SK-N-SH treated with all-trans-retinoic acid at 6 μM for 48 hours (cell line): ENCODE data around the gene SLC2A8.

Source experiments
- ARNTL ChIP-seq: fragments of 450-650 bp; formaldehyde crosslinking; IDR thresholded peaks from 2 replicates; pipeline ENCODE4 v1.5.0; 2020; ENCODE audit warnings: low read depth, mild to moderate bottlenecking, moderate library complexity, borderline replicate concordance
- BACH2 ChIP-seq: fragments of 250-450 bp; sonication (Bioruptor Pico); IDR thresholded peaks from 2 replicates; pipeline ENCODE4 v1.9.0; 2021; ENCODE audit warnings: mild to moderate bottlenecking, borderline replicate concordance
- CSDC2 ChIP-seq: fragments of 250-450 bp; sonication (Bioruptor Pico); IDR thresholded peaks from 2 replicates; pipeline ENCODE4 v1.5.0; 2020; ENCODE audit warnings: mild to moderate bottlenecking, moderate library complexity
- OSR1 ChIP-seq: fragments of 250-450 bp; sonication (Bioruptor Pico); IDR thresholded peaks from 2 replicates; pipeline ENCODE4 v1.8.0; 2022; ENCODE audit warnings: moderate library complexity, mild to moderate bottlenecking, inconsistent platforms
- PATZ1 ChIP-seq: fragments of 250-450 bp; sonication (Bioruptor Pico); IDR thresholded peaks from 2 replicates; pipeline ENCODE4 v1.8.0; 2020; ENCODE audit warnings: mild to moderate bottlenecking, moderate library complexity, borderline replicate concordance
- POU6F1 ChIP-seq: fragments of 250-450 bp; sonication (Bioruptor Pico); IDR thresholded peaks from 2 replicates; pipeline ENCODE4 v1.8.0; 2021; ENCODE audit warnings: low read depth, mild to moderate bottlenecking, moderate library complexity, borderline replicate concordance
- PPARA ChIP-seq: fragments of 250-450 bp; sonication (Bioruptor Pico); IDR thresholded peaks from 2 replicates; pipeline ENCODE4 v1.5.0; 2020; ENCODE audit warnings: mild to moderate bottlenecking, borderline replicate concordance
- SNAI2 ChIP-seq: fragments of 250-450 bp; sonication (Bioruptor Pico); IDR thresholded peaks from 2 replicates; pipeline ENCODE4 v1.5.0; 2020; ENCODE audit warnings: mild to moderate bottlenecking, moderate library complexity
- TOX ChIP-seq: fragments of 250-450 bp; sonication (Bioruptor Pico); IDR thresholded peaks from 2 replicates; pipeline ENCODE4 v1.8.0; 2021; ENCODE audit warnings: mild to moderate bottlenecking, moderate library complexity, borderline replicate concordance
- TSHZ2 ChIP-seq: fragments of 250-450 bp; sonication (Bioruptor Pico); IDR thresholded peaks from 2 replicates; pipeline ENCODE4 v1.5.0; 2020; ENCODE audit warnings: mild to moderate bottlenecking, moderate library complexity
- ZFP3 ChIP-seq: fragments of 250-450 bp; sonication (Bioruptor Pico); IDR thresholded peaks from 2 replicates; pipeline ENCODE4 v1.5.0; 2020; ENCODE audit warnings: mild to moderate bottlenecking, moderate library complexity
- TF ChIP-seq, protein P1 (sequence below): fragments of 250-450 bp; sonication (Bioruptor Pico); IDR thresholded peaks from 2 replicates; pipeline ENCODE4 v1.5.1; 2020; ENCODE audit warnings: low read depth, mild to moderate bottlenecking, moderate library complexity

- TF ChIP-seq PATZ1 (CRISPR knock-in tag): no peak
- TF ChIP-seq PPARA (CRISPR knock-in tag): no peak
- no peak for TF ChIP-seq POU6F1
- no peak for TF ChIP-seq ARNTL (CRISPR knock-in tag)
- no peak for TF ChIP-seq CSDC2
- TF ChIP-seq BACH2: no peak
- no peak for TF ChIP-seq ZFP3 (CRISPR knock-in tag)
- TF ChIP-seq TOX (CRISPR knock-in tag): no peak
- TF ChIP-seq TSHZ2 (CRISPR knock-in tag): no peak
- TF ChIP-seq SNAI2 (CRISPR knock-in tag): no peak
- TF ChIP-seq, protein P1, sequence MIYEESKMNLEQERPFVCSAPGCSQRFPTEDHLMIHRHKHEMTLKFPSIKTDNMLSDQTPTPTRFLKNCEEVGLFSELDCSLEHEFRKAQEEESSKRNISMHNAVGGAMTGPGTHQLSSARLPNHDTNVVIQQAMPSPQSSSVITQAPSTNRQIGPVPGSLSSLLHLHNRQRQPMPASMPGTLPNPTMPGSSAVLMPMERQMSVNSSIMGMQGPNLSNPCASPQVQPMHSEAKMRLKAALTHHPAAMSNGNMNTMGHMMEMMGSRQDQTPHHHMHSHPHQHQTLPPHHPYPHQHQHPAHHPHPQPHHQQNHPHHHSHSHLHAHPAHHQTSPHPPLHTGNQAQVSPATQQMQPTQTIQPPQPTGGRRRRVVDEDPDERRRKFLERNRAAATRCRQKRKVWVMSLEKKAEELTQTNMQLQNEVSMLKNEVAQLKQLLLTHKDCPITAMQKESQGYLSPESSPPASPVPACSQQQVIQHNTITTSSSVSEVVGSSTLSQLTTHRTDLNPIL: no peak
- no peak for TF ChIP-seq OSR1
These were observed 26.8 kb upstream of the SLC2A8 start for GRCh38 chr9:127370147-127370579.
